ENCODE results near the gene CCL5.

Gene CCL5

GRCh38 chr17:35879773-35880654 is at the start of gene CCL5:
Gene CCL5 (minus strand): TSS chr17:35880360.
- DNase-seq: no peak

- no peak for DNase-seq
Observed at GRCh38 chr17:35927714-35928113, 47.6 kb upstream of the CCL5 start.

- DNase-seq: no peak
Observed at GRCh38 chr17:35923609-35924114, 43.5 kb upstream of the CCL5 start.

GRCh38 chr17:35920229-35920628 is 40.1 kb upstream of the CCL5 start:
- no peak for DNase-seq

GRCh38 chr17:35918665-35919064 is 38.5 kb upstream of the CCL5 start:
- no peak for DNase-seq

- DNase-seq: no peak
Observed at GRCh38 chr17:35917519-35918213, 37.5 kb upstream of the CCL5 start.

GRCh38 chr17:35915153-35915964 is 35.2 kb upstream of the CCL5 start:
- no peak for DNase-seq

GRCh38 chr17:35914354-35914753 is 34.2 kb upstream of the CCL5 start:
- DNase-seq: no peak

GRCh38 chr17:35913609-35914008 is 33.4 kb upstream of the CCL5 start:
- DNase-seq: no peak

GRCh38 chr17:35912942-35913341 is 32.8 kb upstream of the CCL5 start:
- DNase-seq: no peak

GRCh38 chr17:35912339-35912912 is 32.3 kb upstream of the CCL5 start:
- DNase-seq: no peak

GRCh38 chr17:35909408-35909807 is 29.2 kb upstream of the CCL5 start:
- DNase-seq: no peak

- no peak for DNase-seq
Observed at GRCh38 chr17:35907691-35908090, 27.5 kb upstream of the CCL5 start.

GRCh38 chr17:35906926-35907637 is 26.9 kb upstream of the CCL5 start:
- DNase-seq: no peak

- DNase-seq: no peak
Observed at GRCh38 chr17:35906191-35906925, 26.2 kb upstream of the CCL5 start.

- no peak for DNase-seq
Observed at GRCh38 chr17:35903451-35903850, 23.3 kb upstream of the CCL5 start.

- DNase-seq: no peak
Observed at GRCh38 chr17:35901631-35902175, 21.5 kb upstream of the CCL5 start.

GRCh38 chr17:35900708-35901480 is 20.7 kb upstream of the CCL5 start:
- no peak for DNase-seq

- no peak for DNase-seq
Observed at GRCh38 chr17:35900280-35900679, 20.1 kb upstream of the CCL5 start.
